Neuronal stem cell (in vitro differentiated cells): ENCODE data around the gene PTPN6.

ENCODE experiments used
- DNase-seq: peaks from one replicate; pipeline ENCODE4 v3.0.0-alpha.2; 2013; ENCODE audit warnings: low spot score
- H2AFZ ChIP-seq: one replicate; pipeline ENCODE4 v1.6.1; 2013; ENCODE audit warnings: mild to moderate bottlenecking, low read length, inconsistent platforms
- H2AK5ac ChIP-seq: 2 replicates; pipeline ENCODE4 v1.6.1; 2013; ENCODE audit warnings: low read depth, mild to moderate bottlenecking, inconsistent platforms, low read length, moderate library complexity, mixed read lengths
- H2BK120ac ChIP-seq: 2 replicates; pipeline ENCODE4 v1.6.1; 2013; ENCODE audit warnings: low read depth, mild to moderate bottlenecking, inconsistent platforms, low read length, moderate library complexity, mixed read lengths
- H2BK12ac ChIP-seq: one replicate; pipeline ENCODE4 v1.6.1; 2013; ENCODE audit warnings: low read length, inconsistent platforms
- H2BK15ac ChIP-seq: 2 replicates; pipeline ENCODE4 v1.6.1; 2013; ENCODE audit warnings: mild to moderate bottlenecking, low read length, inconsistent platforms, mixed read lengths
- H2BK5ac ChIP-seq: one replicate; pipeline ENCODE4 v1.6.1; 2013; ENCODE audit warnings: inconsistent platforms, mild to moderate bottlenecking, low read length, moderate library complexity
- H3K14ac ChIP-seq: one replicate; pipeline ENCODE4 v1.6.1; 2013; ENCODE audit warnings: low read length, inconsistent platforms
- H3K18ac ChIP-seq: 2 replicates; pipeline ENCODE4 v1.6.1; 2013; ENCODE audit warnings: low read length, inconsistent platforms
- H3K23ac ChIP-seq: 2 replicates; pipeline ENCODE4 v1.6.1; 2013; ENCODE audit warnings: low read depth, mild to moderate bottlenecking, mixed read lengths, low read length, inconsistent platforms; ENCODE audit not compliant: poor library complexity
- H3K27ac ChIP-seq: replicated peaks from 3 replicates; pipeline ENCODE4 v1.5.1; 2013; ENCODE audit warnings: low read length, inconsistent platforms
- H3K27me3 ChIP-seq, 3 experiments: 2 replicates each; pipeline ENCODE4 v1.6.1; 2013; ENCODE audit warnings: low read length in 3 of 3, mild to moderate bottlenecking in 2 of 3, inconsistent platforms in 1 of 3, low read depth in 1 of 3, mixed read lengths in 1 of 3, moderate library complexity in 1 of 3; ENCODE audit not compliant: control insufficient read depth in 3 of 3, insufficient read depth in 3 of 3
- H3K36me3 ChIP-seq, 2 donors: replicated peaks in 1 of 2; 2 replicates each; pipeline ENCODE4 v1.6.1; 2013; ENCODE audit warnings: low read length in 2 of 2; ENCODE audit not compliant: control insufficient read depth in 2 of 2, insufficient read depth in 2 of 2
- H3K4ac ChIP-seq: 2 replicates; pipeline ENCODE4 v1.6.1; 2013; ENCODE audit warnings: inconsistent platforms, mild to moderate bottlenecking, low read length, moderate library complexity
- H3K4me1 ChIP-seq, 2 donors: 1 replicate in 1 of 2; 2 replicates in 1 of 2; pipeline ENCODE4 v1.6.1; 2013; ENCODE audit warnings: low read length in 2 of 2, low read depth in 1 of 2; ENCODE audit not compliant: control insufficient read depth in 2 of 2, insufficient read depth in 1 of 2
- H3K4me2 ChIP-seq: one replicate; pipeline ENCODE4 v1.6.1; 2013; ENCODE audit warnings: mild to moderate bottlenecking, low read length, inconsistent platforms; ENCODE audit not compliant: insufficient read depth, poor library complexity, severe bottlenecking
- H3K4me3 ChIP-seq, 2 donors: 2 replicates each; pipeline ENCODE4 v1.5.1; 2013; ENCODE audit warnings: low read length in 2 of 2, mild to moderate bottlenecking in 2 of 2, inconsistent platforms in 1 of 2, moderate library complexity in 1 of 2
- H3K79me1 ChIP-seq: one replicate; pipeline ENCODE4 v1.6.1; 2013; ENCODE audit warnings: low read depth, mild to moderate bottlenecking, inconsistent platforms, low read length, moderate library complexity
- H3K9ac ChIP-seq: one replicate; pipeline ENCODE4 v1.6.1; 2013; ENCODE audit warnings: mild to moderate bottlenecking, low read depth, low read length, inconsistent platforms; ENCODE audit not compliant: poor library complexity
- H3K9me3 ChIP-seq, 2 donors: replicated peaks in 1 of 2; 2 replicates each; pipeline versions ENCODE3 to v1.6.1; 2013; ENCODE audit warnings: low read length in 2 of 2, mild to moderate bottlenecking in 2 of 2, inconsistent platforms in 1 of 2, low read depth in 1 of 2, mixed read lengths in 1 of 2, moderate library complexity in 1 of 2; ENCODE audit not compliant: control insufficient read depth in 2 of 2, insufficient read depth in 1 of 2
- H4K8ac ChIP-seq: one replicate; pipeline ENCODE4 v1.6.1; 2013; ENCODE audit warnings: low read depth, mild to moderate bottlenecking, inconsistent platforms, low read length, moderate library complexity
- H4K91ac ChIP-seq: one replicate; pipeline ENCODE4 v1.6.1; 2013; ENCODE audit warnings: low read length, low read depth, mild to moderate bottlenecking, inconsistent platforms; ENCODE audit not compliant: poor library complexity
- WGBS, 2 donors: extraction: QIAGEN DNeasy Blood & Tissue Kit; methylation state at CpG; one replicate each; pipeline ENCODE4 v1.1.7; 2013; ENCODE audit warnings: missing lambda C conversion rate in 2 of 2, mixed read lengths in 1 of 2; ENCODE audit not compliant: insufficient read length in 2 of 2, insufficient replicate concordance in 1 of 2; ENCODE audit errors: extremely low coverage in 2 of 2; 5-methylcytosine and 5-hydroxymethylcytosine counted together

PTPN6 gene

DNA sequence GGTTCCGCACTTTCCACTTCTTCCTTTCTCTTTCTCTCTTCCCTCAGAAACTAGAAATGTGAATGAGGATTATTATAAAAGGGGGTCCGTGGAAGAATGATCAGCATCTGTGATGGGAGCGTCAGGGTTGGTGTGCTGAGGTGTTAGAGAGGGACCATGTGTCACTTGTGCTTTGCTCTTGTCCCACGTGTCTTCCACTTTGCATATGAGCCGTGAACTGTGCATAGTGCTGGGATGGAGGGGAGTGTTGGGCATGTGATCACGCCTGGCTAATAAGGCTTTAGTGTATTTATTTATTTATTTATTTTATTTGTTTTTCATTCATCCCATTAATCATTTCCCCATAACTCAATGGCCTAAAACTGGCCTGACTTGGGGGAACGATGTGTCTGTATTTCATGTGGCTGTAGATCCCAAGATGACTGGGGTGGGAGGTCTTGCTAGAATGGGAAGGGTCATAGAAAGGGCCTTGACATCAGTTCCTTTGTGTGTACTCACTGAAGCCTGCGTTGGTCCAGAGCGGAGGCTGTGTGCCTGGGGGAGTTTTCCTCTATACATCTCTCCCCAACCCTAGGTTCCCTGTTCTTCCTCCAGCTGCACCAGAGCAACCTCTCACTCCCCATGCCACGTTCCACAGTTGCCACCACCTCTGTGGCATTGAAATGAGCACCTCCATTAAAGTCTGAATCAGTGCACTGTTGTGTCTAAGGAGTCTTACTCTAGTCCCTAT lies 28.0 kb upstream of the PTPN6 start:
- Histone ChIP-seq H3K27ac (peak overlapping the region; percentile 12), H4K91ac (no peak overlapping the region), H2AK5ac (no peak overlapping the region), H3K4me3 (no peak overlapping the region), H3K9me3 (no peaks in the 10 kb centered on the region), H3K18ac (no peak overlapping the region), H3K4me1 (peaks cover 18 to 38% of the 10 kb centered on the region in 2 donors), H2BK12ac (no peak overlapping the region), H3K4ac (no peak overlapping the region), H3K4me2 (no peak overlapping the region), H3K27me3 (no peaks in the 10 kb centered on the region), H2AFZ (no peak overlapping the region), H2BK120ac (no peak overlapping the region), H3K36me3 (peaks cover 25 to 34% of the 10 kb centered on the region in 2 donors), H2BK15ac (no peak overlapping the region), H3K9ac (no peak overlapping the region), H3K23ac (no peak overlapping the region), H3K79me1 (no peaks in the 10 kb centered on the region), H3K14ac (no peak overlapping the region), H2BK5ac (no peak overlapping the region), H4K8ac (no peak overlapping the region)
- no CpG with 5 or more reads among the region's 10 CpGs for WGBS, 2 donors
- no peak for DNase-seq

GRCh38 chr12:6923851-6924250 lies 27.3 kb upstream of the PTPN6 start:
- Histone ChIP-seq H3K4me3 (no peak overlapping the region), H2BK15ac (no peak overlapping the region), H3K23ac (no peak overlapping the region), H3K36me3 (peaks cover 25 to 34% of the 10 kb centered on the region in 2 donors), H2BK5ac (no peak overlapping the region), H3K9ac (no peak overlapping the region), H3K9me3 (no peaks in the 10 kb centered on the region), H3K79me1 (no peaks in the 10 kb centered on the region), H3K18ac (no peak overlapping the region), H3K27me3 (no peaks in the 10 kb centered on the region), H2AK5ac (no peak overlapping the region), H4K8ac (no peak overlapping the region), H4K91ac (no peak overlapping the region), H3K14ac (no peak overlapping the region), H3K4me1 (peaks cover 18 to 38% of the 10 kb centered on the region in 2 donors), H2BK120ac (no peak overlapping the region), H2AFZ (no peak overlapping the region), H3K27ac (no peak overlapping the region), H2BK12ac (no peak overlapping the region), H3K4me2 (no peak overlapping the region), H3K4ac (no peak overlapping the region)
- WGBS, 2 donors, result no CpG with 5 or more reads among the region's 6 CpGs
- DNase-seq, result no peak

DNA sequence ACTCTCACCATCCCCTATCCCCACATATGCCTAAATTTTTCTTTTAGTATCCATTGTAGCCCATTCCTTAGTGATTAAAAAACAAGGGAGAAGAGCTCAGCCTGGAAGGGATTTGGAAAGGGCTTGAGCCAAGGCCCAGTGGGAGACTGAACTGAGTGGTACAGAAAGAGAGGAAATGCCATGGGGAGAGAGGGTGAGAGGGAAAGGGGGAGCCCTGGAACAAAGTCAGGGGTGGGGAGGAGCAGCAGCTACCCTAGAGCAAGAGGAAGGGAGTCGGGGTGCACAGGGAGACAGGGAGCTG lies 26.0 kb upstream of the PTPN6 start:
- peak overlapping the region; percentile 43 for H2BK5ac ChIP-seq
- peaks cover 14 to 35% of the 10 kb centered on the region in 2 donors for H3K36me3 ChIP-seq
- H3K4ac ChIP-seq, result no peak overlapping the region
- H2AFZ ChIP-seq, result no peak overlapping the region
- H3K9ac ChIP-seq, result no peak overlapping the region
- peak overlapping the region; percentile 5 for H2BK120ac ChIP-seq
- peak overlapping the region; percentile 71 for H3K18ac ChIP-seq
- no CpG with 5 or more reads among the region's 1 CpG for WGBS, 2 donors
- no peak for DNase-seq
- no peak overlapping the region for H3K14ac ChIP-seq
- no peaks in the 10 kb centered on the region for H3K27me3 ChIP-seq
- H3K4me2 ChIP-seq, result peak overlapping the region; percentile 29
- H3K9me3 ChIP-seq, result no peaks in the 10 kb centered on the region
- peak overlapping the region; percentile 20 to 50 for H3K4me3 ChIP-seq
- H3K79me1 ChIP-seq, result no peaks in the 10 kb centered on the region
- H2AK5ac ChIP-seq, result peak overlapping the region; percentile 28
- H3K4me1 ChIP-seq, result peaks cover 23 to 48% of the 10 kb centered on the region in 2 donors
- H3K23ac ChIP-seq, result no peak overlapping the region
- peak overlapping the region; percentile 96 for H3K27ac ChIP-seq
- H2BK15ac ChIP-seq, result no peak overlapping the region
- no peak overlapping the region for H4K91ac ChIP-seq
- no peak overlapping the region for H4K8ac ChIP-seq
- no peak overlapping the region for H2BK12ac ChIP-seq

DNA sequence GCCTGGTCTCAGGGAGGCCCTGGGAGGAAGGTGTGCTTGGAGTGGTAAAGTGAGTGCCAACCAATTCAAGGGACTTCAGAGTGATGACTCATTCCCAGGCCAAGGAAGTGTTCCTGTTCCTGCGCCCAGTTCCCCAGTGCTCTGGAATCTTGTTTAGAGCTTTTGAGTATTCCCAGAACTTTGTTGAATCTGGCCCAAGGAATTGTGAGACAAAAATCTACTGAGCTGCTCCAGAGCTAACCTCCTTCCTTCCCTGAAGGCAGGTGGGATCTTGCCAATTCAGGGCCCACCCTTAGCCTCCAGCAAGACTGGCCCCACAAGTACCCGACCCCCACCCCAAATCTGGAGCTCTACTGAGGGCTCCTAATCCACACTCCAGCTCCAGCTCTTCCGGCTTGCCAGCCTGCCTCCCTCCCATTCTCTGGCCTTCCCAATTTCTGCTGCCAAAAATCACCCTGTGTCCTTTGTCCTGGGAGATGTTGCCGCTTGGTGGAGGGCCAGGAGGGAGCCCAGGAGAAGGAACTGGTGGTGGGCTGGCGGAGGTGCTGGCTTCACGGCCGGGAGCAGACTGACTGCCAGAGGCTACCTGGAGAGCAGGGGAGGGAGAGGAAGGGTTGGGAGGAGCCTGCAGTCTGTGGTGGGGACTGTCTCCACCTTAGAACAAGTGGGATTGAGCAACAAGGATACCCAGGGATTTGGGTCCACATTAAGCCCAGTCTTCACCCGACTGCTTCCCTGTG lies 25.4 kb upstream of the PTPN6 start:
- H3K36me3 ChIP-seq, result peaks cover 14 to 37% of the 10 kb centered on the region in 2 donors
- H2BK15ac ChIP-seq, result no peak overlapping the region
- WGBS, 2 donors, result no CpG with 5 or more reads among the region's 8 CpGs
- H3K14ac ChIP-seq, result no peak overlapping the region
- H3K9ac ChIP-seq, result no peak overlapping the region
- H3K4me1 ChIP-seq, result peaks cover 23 to 48% of the 10 kb centered on the region in 2 donors
- H4K8ac ChIP-seq, result no peak overlapping the region
- peak overlapping the region; percentile 38 for H3K4me2 ChIP-seq
- H3K9me3 ChIP-seq, result no peaks in the 10 kb centered on the region
- H2AFZ ChIP-seq, result peak overlapping the region; percentile 72
- H3K4ac ChIP-seq, result no peak overlapping the region
- H3K23ac ChIP-seq, result no peak overlapping the region
- peak overlapping the region; percentile 96 for H3K27ac ChIP-seq
- peak overlapping the region; percentile 43 for H2BK5ac ChIP-seq
- peak; percentile 70 for DNase-seq
- H2AK5ac ChIP-seq, result peak overlapping the region; percentile 28
- H2BK12ac ChIP-seq, result no peak overlapping the region
- H3K18ac ChIP-seq, result peak overlapping the region; percentile 71
- no peaks in the 10 kb centered on the region for H3K79me1 ChIP-seq
- H3K4me3 ChIP-seq, result peak overlapping the region; percentile 50 to 78
- no peak overlapping the region for H4K91ac ChIP-seq
- no peaks in the 10 kb centered on the region for H3K27me3 ChIP-seq
- H2BK120ac ChIP-seq, result peak overlapping the region; percentile 5
